T-helper 1 cell treated with Interleukin-12 subunit alpha and Interleukin-12 subunit beta and Interleukin-4 antibody, amounts not matched to agents 30 ng/mL and 1 ng/mL, for 36 hours (primary cell): Measurements from ENCODE around the gene CYBA. TPM values are rescaled to one million over a fixed set of nuclear protein-coding genes. Genes with fewer than 3 reads are reported as not detected.

ENCODE experiments used
- intact Hi-C: fragments of 100-400 bp; cut with micrococcal nuclease; formaldehyde crosslinking; loops from one replicate; pipeline ENCODE4 v1.15.1; 2024
- total RNA-seq: library from RNA; stranded (reverse); gene quantifications from 2 replicates; pipeline ENCODE4 v1.2.3, GENCODE V29; 2022

CYBA gene
- total RNA-seq, 1 donor from 2014 or later, result 567 TPM

DNA sequence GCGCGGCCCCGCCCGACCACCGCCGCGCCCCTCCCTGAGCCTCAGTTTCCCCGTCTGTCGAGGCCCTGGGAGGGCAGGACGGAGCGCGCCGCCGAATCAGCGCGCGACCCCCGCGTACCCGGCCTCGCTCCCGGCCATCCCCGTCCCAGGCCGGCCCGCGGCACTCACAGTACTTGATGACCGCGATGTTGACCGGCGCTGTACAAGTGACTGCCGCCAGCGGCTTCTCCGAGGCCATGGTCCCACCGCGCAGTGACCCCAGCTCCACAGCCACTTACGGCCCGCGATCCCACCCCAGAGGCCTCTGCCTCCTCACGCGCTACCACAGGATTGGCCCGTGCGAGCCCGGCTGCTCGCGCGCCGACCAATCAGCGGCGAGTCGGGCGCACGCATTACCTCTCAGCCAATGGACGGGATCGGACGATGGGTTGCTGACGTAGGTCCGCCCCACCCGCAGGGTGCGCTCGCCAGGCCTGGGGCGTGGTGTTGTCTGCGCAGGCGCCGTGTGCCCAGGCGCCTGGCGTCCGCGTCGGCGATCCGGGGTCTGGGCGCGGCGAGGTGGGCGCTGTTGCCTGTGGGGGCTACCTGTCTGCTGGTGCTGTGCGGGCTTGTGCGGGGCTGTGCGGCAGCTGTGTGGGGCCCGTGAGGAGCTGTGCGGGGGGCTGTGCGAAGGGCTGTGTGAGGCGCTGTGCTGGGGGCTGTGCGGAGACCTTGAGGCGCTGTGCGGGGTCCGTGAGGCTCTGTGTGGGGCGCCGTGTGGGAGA is 12.2 kb upstream of the CYBA start, which contains the start of gene MVD:
MVD (minus strand) TSS at position 249 of the 764 bp plus-strand sequence; CDS start at position 238, 11 bp downstream.
- intact Hi-C loops, result loop anchor here (1.0 to 10.0 kb wide), 10 partner anchors 12 to 708 kb away; partner anchors contain the start of genes BANP, CDT1, CTU2 and CYBA

- intact Hi-C loops, result loop anchor here (5.0 to 10.0 kb wide), 3 partner anchors 125 to 708 kb away; partner anchors contain the start of genes BANP, CDT1 and PIEZO1
These were observed 11.5 kb upstream of the CYBA start for GRCh38 chr16:88662222-88662842.

DNA sequence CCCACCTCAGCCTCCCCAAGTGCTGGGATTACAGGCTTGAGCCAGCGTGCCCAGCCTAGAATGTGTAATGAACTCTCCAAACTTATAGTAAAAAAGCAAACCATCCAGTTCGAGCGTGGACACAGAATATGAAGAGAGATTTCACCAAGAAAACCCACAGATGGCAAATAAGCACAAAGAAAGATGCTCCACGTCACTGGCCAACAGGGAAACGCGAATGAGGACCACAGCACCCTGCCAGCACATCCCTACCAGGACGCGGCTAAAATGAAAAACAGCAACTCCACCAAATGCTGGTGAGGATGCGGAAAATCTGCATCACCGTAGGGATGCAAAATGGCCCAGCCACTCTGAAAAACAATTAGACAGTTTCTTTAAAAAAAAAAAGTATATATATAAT is 10.6 kb upstream of the CYBA start:
- intact Hi-C loops, result loop anchor here (5.0 to 10.0 kb wide), 3 partner anchors 126 to 707 kb away; partner anchors contain the start of genes BANP, CDT1 and PIEZO1

DNA sequence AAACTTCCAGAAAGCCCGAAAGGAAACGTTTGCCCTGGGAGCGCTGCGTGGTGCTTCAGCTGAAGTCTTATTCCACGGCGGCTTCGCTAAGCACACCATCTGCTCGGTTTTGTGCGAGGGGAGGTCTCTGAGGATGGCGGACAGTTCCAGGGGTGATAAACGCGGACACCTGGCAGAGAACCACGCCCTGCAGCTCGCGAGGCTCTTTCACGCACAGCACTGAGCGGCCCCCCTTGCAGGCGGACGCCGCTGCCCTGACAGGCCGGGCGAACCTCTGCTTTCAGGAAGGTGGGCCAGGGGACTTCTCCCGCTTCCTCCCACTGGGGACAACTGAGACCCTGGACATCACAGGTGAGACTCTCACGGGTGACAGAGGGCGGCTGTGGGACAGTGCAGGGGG is 8.3 kb upstream of the CYBA start:
- intact Hi-C loops, result no loop called here

GRCh38 chr16:88658714-88659113 is 7.9 kb upstream of the CYBA start:
- intact Hi-C loops, result no loop called here

- intact Hi-C loops, result no loop called here
These were observed 6.5 kb upstream of the CYBA start for GRCh38 chr16:88657371-88657770.

DNA sequence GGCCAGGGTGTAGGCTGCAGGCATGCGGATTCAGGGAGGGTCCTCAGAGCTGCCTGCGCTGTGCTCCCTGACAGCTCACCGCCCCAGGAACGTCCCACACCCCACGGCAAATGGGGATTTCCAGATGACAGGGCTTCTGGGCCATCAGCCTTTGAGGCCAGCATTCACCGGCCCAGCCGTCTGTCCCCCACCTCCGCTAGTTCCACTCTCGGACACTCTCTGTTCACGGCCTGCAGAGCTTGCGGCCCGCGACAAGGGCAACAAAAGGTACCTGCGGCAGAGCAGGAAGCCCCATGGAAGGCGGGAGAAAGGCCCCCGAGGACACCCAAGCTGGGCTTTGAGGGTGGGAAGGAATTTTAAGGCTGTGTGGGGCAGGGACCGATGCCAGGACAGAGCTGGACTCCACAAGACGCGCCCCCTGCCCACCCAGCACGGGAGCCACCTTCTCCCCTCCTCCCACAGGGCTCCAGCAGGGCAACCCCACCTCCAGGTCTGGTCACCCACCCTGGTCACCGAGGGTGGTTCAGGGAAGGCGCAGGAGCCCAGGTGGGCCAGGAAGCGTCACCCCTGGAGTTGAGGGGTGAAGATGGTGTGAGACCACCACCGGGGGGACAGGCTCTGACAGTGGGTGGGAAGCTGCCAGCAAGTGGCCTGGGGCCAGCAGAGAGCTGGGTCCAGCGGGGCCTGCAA is 5.6 kb upstream of the CYBA start:
- intact Hi-C loops, result no loop called here

- intact Hi-C loops, result no loop called here
These were observed 5.0 kb upstream of the CYBA start for GRCh38 chr16:88655733-88656281.

- intact Hi-C loops, result no loop called here
These were observed 4.3 kb upstream of the CYBA start for GRCh38 chr16:88655053-88655732.

GRCh38 chr16:88654363-88655052 is 3.7 kb upstream of the CYBA start:
- intact Hi-C loops, result no loop called here

- intact Hi-C loops, result no loop called here
These were observed 2.9 kb upstream of the CYBA start for GRCh38 chr16:88653596-88654362.

DNA sequence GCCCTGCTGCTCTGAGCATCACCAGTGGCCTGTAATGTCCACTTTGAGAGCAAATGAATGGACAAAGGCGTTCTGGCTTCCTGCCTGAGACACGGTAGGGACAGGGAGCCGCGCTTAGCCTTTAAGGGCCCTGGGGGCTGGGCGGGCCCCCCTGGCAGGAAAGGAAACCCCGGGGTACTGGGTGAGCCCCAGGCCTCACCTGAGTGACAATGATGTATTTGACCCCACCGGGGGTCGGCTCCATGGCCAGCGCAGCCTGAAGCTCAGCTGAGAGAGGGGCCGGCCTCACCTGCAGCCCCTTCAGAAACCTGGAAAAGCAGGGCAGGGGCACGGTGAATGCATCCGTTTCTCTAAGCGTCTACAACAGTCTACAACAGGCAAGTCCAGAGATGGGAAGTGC is 2.2 kb upstream of the CYBA start:
- intact Hi-C loops, result no loop called here

GRCh38 chr16:88652762-88653063 is 1.9 kb upstream of the CYBA start:
- intact Hi-C loops, result no loop called here

DNA sequence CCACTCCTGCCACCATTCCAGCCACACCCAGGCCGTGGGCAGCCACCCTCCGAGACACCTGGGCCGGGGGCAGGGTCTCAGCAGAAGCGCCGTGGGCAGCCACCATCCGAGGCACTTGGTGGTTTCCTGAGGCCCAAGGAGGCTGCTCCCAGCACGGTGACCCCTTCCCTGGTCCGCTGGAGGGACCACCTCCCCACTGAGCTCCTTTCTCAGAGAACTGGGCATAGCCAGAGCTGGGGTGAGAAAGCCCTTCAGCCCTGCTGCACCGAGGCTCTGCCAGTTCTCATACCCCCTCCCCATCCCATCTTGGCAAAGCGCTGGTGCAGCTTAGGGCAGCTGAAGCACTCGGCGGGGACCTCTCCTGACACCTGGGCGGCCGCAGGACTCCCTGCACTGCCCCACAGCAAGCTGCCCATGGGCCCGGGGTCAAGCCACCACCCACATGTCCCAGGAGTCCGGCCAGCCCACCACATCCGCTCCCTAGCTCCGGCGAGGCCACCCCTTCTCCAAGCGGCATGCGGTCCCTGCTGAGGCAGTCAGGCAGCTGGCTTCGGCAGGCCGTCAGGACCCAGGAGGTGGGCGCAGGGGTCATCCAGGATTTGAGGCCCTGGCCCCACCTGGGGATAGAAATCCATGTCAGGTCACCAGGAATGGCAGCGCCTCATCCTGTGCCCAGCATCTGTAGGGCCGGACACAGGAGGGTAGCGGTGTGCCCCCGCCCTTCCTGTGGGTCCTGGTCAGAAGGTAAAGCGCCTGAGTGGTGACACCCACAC is 1.3 kb upstream of the CYBA start:
- intact Hi-C loops, result loop anchor here (1.0 to 2.0 kb wide), 8 partner anchors 11 to 199 kb away; partner anchors contain the start of genes CTU2, MVD, RNF166 and SNAI3

GRCh38 chr16:88651276-88651988 is 579 bp upstream of the CYBA start:
- intact Hi-C loops, result loop anchor here (1.0 to 2.0 kb wide), 8 partner anchors 12 to 198 kb away; partner anchors contain the start of genes CTU2, MVD, RNF166 and SNAI3

GRCh38 chr16:88649924-88650748 is 717 bp downstream of the CYBA start:
- intact Hi-C loops, result loop anchor here (2.0 kb wide), 1 partner anchor 53 kb away; no protein-coding TSS in a partner anchor

DNA sequence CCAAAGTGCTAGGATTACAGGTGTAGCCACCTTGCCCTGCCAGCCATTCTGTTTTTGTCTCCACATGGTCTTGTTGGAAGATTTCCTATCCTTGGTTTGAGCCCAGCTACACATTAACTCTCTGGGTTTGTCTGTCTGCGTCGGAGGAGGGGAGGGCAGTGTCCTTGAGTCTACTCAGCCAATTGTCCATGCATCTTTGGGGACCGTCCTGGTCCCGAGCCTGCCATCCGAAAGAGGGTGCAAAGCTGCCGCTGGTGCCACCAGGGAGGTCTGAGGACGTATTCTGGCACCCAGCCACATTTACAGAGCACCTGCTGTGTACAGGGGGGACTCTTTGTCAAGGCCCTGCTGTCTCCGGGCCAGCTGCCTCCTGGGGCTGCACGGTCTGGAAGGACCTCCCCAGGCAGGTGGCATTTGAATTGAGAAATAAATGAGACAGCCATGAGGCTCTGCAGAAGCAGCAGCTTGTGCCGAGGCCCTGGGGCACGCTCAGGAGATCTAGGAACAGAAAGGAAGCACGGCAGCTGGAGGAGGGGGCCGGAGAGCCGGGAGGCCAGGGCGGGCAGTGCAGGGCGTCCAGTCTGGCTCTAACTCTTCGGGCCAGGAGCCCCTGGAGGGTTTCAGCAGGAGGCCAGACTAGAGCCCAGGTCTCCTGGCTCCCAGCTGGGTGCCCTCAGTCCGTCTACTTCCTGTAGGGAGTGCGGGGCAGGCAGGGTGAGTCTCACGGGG is 1.5 kb downstream of the CYBA start:
- intact Hi-C loops, result no loop called here
